A549 (cell line): ENCODE data around the gene SKI. TPM values are rescaled to one million over a fixed set of nuclear protein-coding genes. Genes with fewer than 3 reads are reported as not detected.
A peak's percentile ranks its signal among the peaks of the same experiment; 100 is the strongest.

Experiments
- ATAC-seq, 2 experiments: fragments of 200-7000 bp in 1 of 2; fragments of >200 bp in 1 of 2; cut with Nextera tagmentation in 1 of 2; cut with Tn5 transposase in 1 of 2; 3 replicates each; pipeline versions ENCODE4 v1.8.0 to v1.9.1; 2018 to 2020; ENCODE audit warnings: mild to moderate bottlenecking in 1 of 2, moderate library complexity in 1 of 2
- CTCF ChIA-PET: fragments of 300-600 bp; sonication (Branson Sonifier 250); formaldehyde crosslinking; extraction: SDS; loops from one replicate; lab custom pipeline; 2021; ENCODE audit warnings: antibody characterized with exemption, inconsistent platforms; lab: Yijun Ruan, JAX
- POLR2A ChIA-PET: fragments of 350-600 bp; formaldehyde crosslinking; extraction: SDS; loops from one replicate; lab custom pipeline; 2021; ENCODE audit warnings: antibody characterized with exemption, inconsistent platforms; lab: Yijun Ruan, JAX
- DNase-seq, 2 experiments: peaks; one replicate each; pipeline versions ENCODE4 v3.0.0 to v3.0.0-alpha.2; 2011 to 2016; ENCODE audit warnings: low read depth in 1 of 2, low spot score in 1 of 2
- FAIRE-seq: peaks from 2 replicates; lab custom pipeline; 2011; peaks lifted over from hg19 to GRCh38; lab: Jason Lieb, UNC
- H3K27ac ChIP-seq, 2 experiments: fragments of >200 bp; sonication (Bioruptor Twin); formaldehyde crosslinking; 3 replicates each; pipeline ENCODE4 v1.5.1; 2016 to 2017
- H3K4me1 ChIP-seq: fragments of >200 bp; sonication (Bioruptor Twin); formaldehyde crosslinking; 3 replicates; pipeline ENCODE4 v1.6.1; 2016
- H3K4me2 ChIP-seq: fragments of >200 bp; sonication (Bioruptor Twin); formaldehyde crosslinking; 3 replicates; pipeline ENCODE4 v1.6.1; 2016
- H3K4me3 ChIP-seq: fragments of >200 bp; sonication (Bioruptor Twin); formaldehyde crosslinking; 3 replicates; pipeline ENCODE4 v1.5.1; 2016
- H3K9me3 ChIP-seq: fragments of >200 bp; sonication (Bioruptor Twin); formaldehyde crosslinking; 3 replicates; pipeline ENCODE4 v1.6.1; 2016
- BCL3 ChIP-seq: fragments of >200 bp; sonication (Bioruptor Twin); formaldehyde crosslinking; IDR thresholded peaks from 3 replicates; pipeline ENCODE4 v1.6.1; 2016
- BHLHE40 ChIP-seq: IDR thresholded peaks from 2 replicates; pipeline ENCODE4 v1.6.1; 2012; ENCODE audit warnings: low read depth, low read length, inconsistent platforms
- CBX8 ChIP-seq: fragments of 200-600 bp; sonication (generic); IDR thresholded peaks from 2 replicates; pipeline ENCODE4 v1.6.1; 2016
- CEBPB ChIP-seq, 2 experiments: fragments of >200 bp in 1 of 2; sonication (Bioruptor Twin) in 1 of 2; formaldehyde crosslinking in 1 of 2; IDR thresholded peaks; 2 replicates each; pipeline ENCODE4 v1.6.1; 2012 to 2016
- CHD2 ChIP-seq: fragments of 150-350 bp; IDR thresholded peaks from 2 replicates; pipeline ENCODE4 v1.6.1; 2014; ENCODE audit warnings: low read length; ENCODE audit not compliant: partially characterized antibody
- CTCF ChIP-seq: fragments of >200 bp; sonication (Bioruptor Twin); formaldehyde crosslinking; IDR thresholded peaks from 3 replicates; pipeline ENCODE4 v1.5.1; 2016
- EHMT2 ChIP-seq: fragments of 200-600 bp; sonication (generic); IDR thresholded peaks from 2 replicates; pipeline ENCODE4 v1.6.1; 2016; ENCODE audit warnings: antibody characterized with exemption, low read depth, mild to moderate bottlenecking, moderate library complexity
- FOSB ChIP-seq: fragments of 250-450 bp; sonication (Bioruptor Pico); IDR thresholded peaks from 2 replicates; pipeline ENCODE4 v1.5.0; 2020; ENCODE audit warnings: mild to moderate bottlenecking, moderate library complexity
- GATA3 ChIP-seq: IDR thresholded peaks from 2 replicates; pipeline ENCODE4 v1.6.1; 2012; ENCODE audit warnings: borderline replicate concordance
- HDAC2 ChIP-seq: fragments of 200-600 bp; sonication (generic); IDR thresholded peaks from 2 replicates; pipeline ENCODE4 v1.6.1; 2016
- HEYL ChIP-seq: fragments of 250-450 bp; sonication (Bioruptor Pico); IDR thresholded peaks from 2 replicates; pipeline ENCODE4 v1.8.0; 2021; ENCODE audit warnings: mild to moderate bottlenecking, moderate library complexity
- HOXA7 ChIP-seq: fragments of 250-450 bp; sonication (Bioruptor Pico); IDR thresholded peaks from 2 replicates; pipeline ENCODE4 v1.5.0; 2020; ENCODE audit warnings: mild to moderate bottlenecking, moderate library complexity
- HOXB5 ChIP-seq: fragments of 250-450 bp; sonication (Bioruptor Pico); IDR thresholded peaks from 2 replicates; pipeline ENCODE4 v1.5.0; 2020; ENCODE audit warnings: mild to moderate bottlenecking, moderate library complexity
- JUNB ChIP-seq: fragments of >200 bp; sonication (Bioruptor Twin); formaldehyde crosslinking; IDR thresholded peaks from 2 replicates; pipeline ENCODE4 v1.6.1; 2016
- KDM5A ChIP-seq: fragments of 200-600 bp; sonication (generic); IDR thresholded peaks from 2 replicates; pipeline ENCODE4 v1.6.1; 2016; ENCODE audit warnings: antibody characterized with exemption, mild to moderate bottlenecking
- MAFK ChIP-seq: fragments of 450-650 bp; IDR thresholded peaks from 2 replicates; pipeline ENCODE4 v1.6.1; 2014; ENCODE audit not compliant: partially characterized antibody
- MYC ChIP-seq: IDR thresholded peaks from 2 replicates; pipeline ENCODE4 v1.6.1; 2012; ENCODE audit warnings: mild to moderate bottlenecking, inconsistent platforms, low read length, improper control_type of control experiment, borderline replicate concordance
- SREBF2 ChIP-seq: fragments of 450-650 bp; IDR thresholded peaks from 2 replicates; pipeline ENCODE4 v1.6.1; 2014; ENCODE audit warnings: mild to moderate bottlenecking, moderate library complexity
- ZFP36 ChIP-seq: fragments of 450-650 bp; IDR thresholded peaks from 2 replicates; pipeline ENCODE4 v1.6.1; 2014; ENCODE audit warnings: borderline replicate concordance; ENCODE audit not compliant: partially characterized antibody
- ZNF302 ChIP-seq: fragments of 250-450 bp; sonication (Bioruptor Pico); IDR thresholded peaks from 2 replicates; pipeline ENCODE4 v1.9.0; 2021; ENCODE audit warnings: inconsistent platforms, mild to moderate bottlenecking, moderate library complexity
- ZSCAN20 ChIP-seq: fragments of 250-450 bp; sonication (Bioruptor Pico); IDR thresholded peaks from 2 replicates; pipeline ENCODE4 v1.8.0; 2022; ENCODE audit warnings: mild to moderate bottlenecking, moderate library complexity
- WGBS: methylation state at CpG from one replicate; pipeline ENCODE4 v1.1.6; 2017; ENCODE audit errors: missing lambda C conversion rate; 5-methylcytosine and 5-hydroxymethylcytosine counted together
- polyA plus RNA-seq, 4 experiments: library from polyadenylated mRNA; depleted of rRNA in 3 of 4; stranded (reverse); fragments of >200 nt; fragmentation: RNase III in 1 of 4; extraction: RNeasy Plus Mini Kit Qiagen cat#74134 plus additional on column Dnase treatment in 1 of 4; gene quantifications; 2 replicates in 3 of 4; 3 replicates in 1 of 4; pipeline ENCODE4 v1.2.3, GENCODE V29; 2011 to 2017
- TF ChIP-seq, protein P1 (sequence below): fragments of 250-450 bp; sonication (Bioruptor Pico); IDR thresholded peaks from 2 replicates; pipeline ENCODE4 v1.5.0; 2020; ENCODE audit warnings: low read depth, mild to moderate bottlenecking, moderate library complexity
- TF ChIP-seq, protein P2 (sequence below): fragments of 150-350 bp; IDR thresholded peaks from 2 replicates; pipeline ENCODE4 v1.6.1; 2014; ENCODE audit warnings: low read depth, mild to moderate bottlenecking, low read length
- TF ChIP-seq, protein P3 (sequence below): IDR thresholded peaks from 2 replicates; pipeline ENCODE4 v1.6.1; 2012; ENCODE audit warnings: low read depth, borderline replicate concordance

Gene SKI
- polyA plus RNA-seq, 2 of the 4 experiments (the other 2 are of a cell fraction) = 2.8 to 12.0 TPM

- TF ChIP-seq HOXB5 (no peak), MYC (no peak), HEYL (CRISPR knock-in tag) (no peak), CBX8 (no peak), ZNF302 (CRISPR knock-in tag) (no peak), ZSCAN20 (CRISPR knock-in tag) (no peak), HOXA7 (CRISPR knock-in tag) (no peak)
- TF ChIP-seq, all 56 proteins: peak for 0
Measured at GRCh38 chr1:2196901-2197638, 31.0 kb upstream of the SKI start (continued).

DNA sequence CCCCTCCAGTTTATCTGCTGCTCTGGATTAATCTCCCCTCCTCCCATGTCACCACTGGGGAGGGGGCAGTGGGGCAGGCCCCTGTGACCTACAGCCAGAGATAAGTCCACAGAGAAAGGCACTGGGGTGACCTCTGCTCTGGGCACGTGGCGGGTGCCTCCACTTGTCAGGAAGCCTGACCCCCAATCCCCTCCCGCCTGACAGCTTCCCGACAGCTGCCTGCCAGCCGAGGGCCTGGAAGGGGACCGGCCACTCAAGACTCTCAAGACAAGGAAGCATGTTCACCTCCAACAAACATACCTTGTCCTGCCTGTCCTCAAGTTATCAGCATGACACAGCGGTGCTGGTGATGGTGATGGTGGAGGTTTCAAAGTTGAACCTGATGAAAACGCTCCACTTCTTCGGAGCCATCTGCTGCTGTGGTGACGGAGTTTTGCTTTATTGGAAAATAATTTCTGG lies 30.4 kb upstream of the SKI start:
- DNase-seq (no peak), FAIRE-seq (no peak), ATAC-seq (no peak)
- POLR2A ChIA-PET = no interaction called here
- TF ChIP-seq CHD2 (no peak), SREBF2 (no peak), MAFK (no peak), HDAC2 (no peak), CTCF (no peak), ZSCAN20 (CRISPR knock-in tag) (no peak), GATA3 (no peak), EHMT2 (no peak), CBX8 (no peak), FOSB (CRISPR knock-in tag) (no peak), JUNB (no peak)
- TF ChIP-seq, protein P1, sequence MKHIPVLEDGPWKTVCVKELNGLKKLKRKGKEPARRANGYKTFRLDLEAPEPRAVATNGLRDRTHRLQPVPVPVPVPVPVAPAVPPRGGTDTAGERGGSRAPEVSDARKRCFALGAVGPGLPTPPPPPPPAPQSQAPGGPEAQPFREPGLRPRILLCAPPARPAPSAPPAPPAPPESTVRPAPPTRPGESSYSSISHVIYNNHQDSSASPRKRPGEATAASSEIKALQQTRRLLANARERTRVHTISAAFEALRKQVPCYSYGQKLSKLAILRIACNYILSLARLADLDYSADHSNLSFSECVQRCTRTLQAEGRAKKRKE = no peak
- TF ChIP-seq, protein P2, sequence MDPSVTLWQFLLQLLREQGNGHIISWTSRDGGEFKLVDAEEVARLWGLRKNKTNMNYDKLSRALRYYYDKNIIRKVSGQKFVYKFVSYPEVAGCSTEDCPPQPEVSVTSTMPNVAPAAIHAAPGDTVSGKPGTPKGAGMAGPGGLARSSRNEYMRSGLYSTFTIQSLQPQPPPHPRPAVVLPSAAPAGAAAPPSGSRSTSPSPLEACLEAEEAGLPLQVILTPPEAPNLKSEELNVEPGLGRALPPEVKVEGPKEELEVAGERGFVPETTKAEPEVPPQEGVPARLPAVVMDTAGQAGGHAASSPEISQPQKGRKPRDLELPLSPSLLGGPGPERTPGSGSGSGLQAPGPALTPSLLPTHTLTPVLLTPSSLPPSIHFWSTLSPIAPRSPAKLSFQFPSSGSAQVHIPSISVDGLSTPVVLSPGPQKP = no peak
- peaks cover 18% of the 10 kb centered on the region for H3K4me1 ChIP-seq
- CTCF ChIA-PET = interaction anchor here (1.1 to 10.4 kb wide), 2 partner anchors 13 to 186 kb away, joined by 3 to 267 read pairs; partner anchors contain the start of genes MORN1 and RER1
- no peak overlapping the region; a peak in 1 of 6 replicates for H3K27ac ChIP-seq
- no peak overlapping the region for H3K4me3 ChIP-seq
- H3K4me2 ChIP-seq = no peak overlapping the region
- H3K9me3 ChIP-seq = no peaks in the 10 kb centered on the region
- 91% methylated on average over 7 of the region's 10 CpGs for WGBS

- 84% methylated on average over 5 of the region's 11 CpGs for WGBS
- H3K4me1 ChIP-seq = peaks cover 15% of the 10 kb centered on the region
- POLR2A ChIA-PET = interaction anchor here (0.6 to 1.2 kb wide), 5 partner anchors 9 to 193 kb away, joined by 3 to 6 read pairs (median 4); partner anchors contain the start of genes MORN1 and RER1
- DNase-seq = no peak
- TF ChIP-seq KDM5A (no peak), HOXA7 (CRISPR knock-in tag) (no peak), ZFP36 (no peak), BCL3 (no peak), HEYL (CRISPR knock-in tag) (no peak), CEBPB (IDR thresholded peaks at IDR 0.05) (no peak), BHLHE40 (no peak)
- TF ChIP-seq, protein P3, sequence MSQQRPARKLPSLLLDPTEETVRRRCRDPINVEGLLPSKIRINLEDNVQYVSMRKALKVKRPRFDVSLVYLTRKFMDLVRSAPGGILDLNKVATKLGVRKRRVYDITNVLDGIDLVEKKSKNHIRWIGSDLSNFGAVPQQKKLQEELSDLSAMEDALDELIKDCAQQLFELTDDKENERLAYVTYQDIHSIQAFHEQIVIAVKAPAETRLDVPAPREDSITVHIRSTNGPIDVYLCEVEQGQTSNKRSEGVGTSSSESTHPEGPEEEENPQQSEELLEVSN = no peak
- TF ChIP-seq, all 56 proteins: peak for 0
- FAIRE-seq = no peak
- Histone ChIP-seq H3K9me3 (no peaks in the 10 kb centered on the region), H3K4me2 (peak overlapping the region; percentile 61), H3K4me3 (no peak overlapping the region), H3K27ac (peak overlapping the region; percentile 65 to 86)
- ATAC-seq = no peak
- CTCF ChIA-PET = interaction anchor here (1.0 to 10.4 kb wide), 2 partner anchors 13 to 186 kb away, joined by 4 to 267 read pairs; partner anchors contain the start of genes MORN1 and RER1
Measured at GRCh38 chr1:2198571-2198970, 29.5 kb upstream of the SKI start.
